SK-N-SH (cell line): ENCODE measurements around the gene OTUD4. TPM values are rescaled to one million over a fixed set of nuclear protein-coding genes. Genes with fewer than 3 reads are reported as not detected.

Experiments used
- CTCF ChIA-PET: fragments of 300-600, 350-600 bp; formaldehyde crosslinking; extraction: SDS; loops from one replicate; lab custom pipeline; 2021; lab: Yijun Ruan, JAX
- POLR2A ChIA-PET: fragments of 350-600 bp; sonication (Branson Sonifier 250); formaldehyde crosslinking; extraction: SDS; loops from one replicate; lab custom pipeline; 2020; ENCODE audit warnings: antibody characterized with exemption, inconsistent platforms; lab: Yijun Ruan, JAX
- DNase-seq: peaks from one replicate; pipeline ENCODE4 v3.0.0; 2012
- H2AFZ ChIP-seq: fragments of 200-600 bp; sonication (generic); 2 replicates; pipeline ENCODE4 v1.8.1; 2016; ENCODE audit warnings: antibody characterized with exemption, mild to moderate bottlenecking, low read depth
- H3F3A ChIP-seq: fragments of 200-600 bp; sonication (generic); replicated peaks from 2 replicates; pipeline ENCODE3; 2016; ENCODE audit warnings: antibody characterized with exemption, mild to moderate bottlenecking; ENCODE audit not compliant: insufficient read depth
- H3K27ac ChIP-seq, 2 experiments: fragments of 200-500 bp in 1 of 2; fragments of 200-600 bp in 1 of 2; sonication (Bioruptor generic) in 1 of 2; sonication (generic), shearing (Covaris generic) in 1 of 2; 2 replicates each; pipeline versions ENCODE4 v1.5.1 to v1.6.1; 2014 to 2016; ENCODE audit warnings: low read depth in 2 of 2, inconsistent platforms in 1 of 2, low read length in 1 of 2, mild to moderate bottlenecking in 1 of 2, mixed read lengths in 1 of 2
- H3K27me3 ChIP-seq: fragments of 200-600 bp; sonication (generic), shearing (Covaris generic); 2 replicates; pipeline ENCODE4 v1.6.1; 2016; ENCODE audit warnings: mixed run types; ENCODE audit not compliant: insufficient read depth
- H3K36me3 ChIP-seq, 2 experiments: fragments of 200-500 bp in 1 of 2; fragments of 200-600 bp in 1 of 2; sonication (Bioruptor generic) in 1 of 2; sonication (generic) in 1 of 2; replicated peaks in 1 of 2; 2 replicates each; pipeline versions ENCODE3 to v1.5.1; 2014 to 2016; ENCODE audit warnings: low read length in 1 of 2, mild to moderate bottlenecking in 1 of 2; ENCODE audit not compliant: insufficient read depth in 2 of 2, control insufficient read depth in 1 of 2
- H3K4me1 ChIP-seq, 2 experiments: fragments of 200-500 bp in 1 of 2; fragments of 200-600 bp in 1 of 2; sonication (Bioruptor generic) in 1 of 2; sonication (generic), shearing (Covaris generic) in 1 of 2; 2 replicates each; pipeline versions ENCODE4 v1.5.1 to v1.6.1; 2014 to 2016; ENCODE audit warnings: low read depth in 1 of 2, low read length in 1 of 2, mixed run types in 1 of 2; ENCODE audit not compliant: insufficient read depth in 2 of 2, control insufficient read depth in 1 of 2
- H3K4me2 ChIP-seq: fragments of 200-600 bp; sonication (generic), shearing (Covaris generic); 2 replicates; pipeline ENCODE4 v1.6.1; 2017; ENCODE audit warnings: mixed run types
- H3K4me3 ChIP-seq, 2 experiments: fragments of 200-500 bp in 1 of 2; fragments of 200-600 bp in 1 of 2; sonication (Bioruptor generic) in 1 of 2; sonication (generic), shearing (Covaris generic) in 1 of 2; 2 replicates each; pipeline versions ENCODE4 v1.5.1 to v1.8.1; 2014 to 2016; ENCODE audit warnings: low read depth in 2 of 2, inconsistent platforms in 1 of 2, low read length in 1 of 2, mild to moderate bottlenecking in 1 of 2, mixed read lengths in 1 of 2, moderate library complexity in 1 of 2
- H3K79me2 ChIP-seq: fragments of 200-600 bp; sonication (generic); 2 replicates; pipeline ENCODE4 v1.8.1; 2017; ENCODE audit warnings: mild to moderate bottlenecking; ENCODE audit not compliant: insufficient read depth
- H3K9ac ChIP-seq: fragments of 200-600 bp; sonication (generic); 2 replicates; pipeline ENCODE4 v1.6.1; 2017; ENCODE audit warnings: mixed run types
- H3K9me2 ChIP-seq: fragments of 200-600 bp; sonication (generic); 2 replicates; pipeline ENCODE4 v1.6.1; 2017; ENCODE audit warnings: mixed run types
- H3K9me3 ChIP-seq: fragments of 200-600 bp; sonication (generic); 2 replicates; pipeline ENCODE4 v1.6.1; 2017; ENCODE audit warnings: mixed run types, mild to moderate bottlenecking, moderate library complexity
- H4K20me1 ChIP-seq: fragments of 200-600 bp; sonication (generic); 2 replicates; pipeline ENCODE4 v1.6.1; 2017; ENCODE audit warnings: mild to moderate bottlenecking, mixed run types; ENCODE audit not compliant: insufficient read depth
- ELF1 ChIP-seq: IDR thresholded peaks from 2 replicates; pipeline ENCODE4 v1.4.0; 2012
- EZH2phosphoT487 ChIP-seq: fragments of 200-600 bp; sonication (generic); IDR thresholded peaks from 2 replicates; pipeline ENCODE4 v1.6.1; 2017; ENCODE audit warnings: low read depth, mixed run types, mild to moderate bottlenecking, antibody characterized with exemption, moderate library complexity, borderline replicate concordance
- NRF1 ChIP-seq: IDR thresholded peaks from 2 replicates; pipeline ENCODE4 v1.6.1; 2012; ENCODE audit warnings: low read depth, mild to moderate bottlenecking, low read length
- RFX5 ChIP-seq: IDR thresholded peaks from 2 replicates; pipeline ENCODE4 v1.6.1; 2012; ENCODE audit warnings: mild to moderate bottlenecking, improper control_type of control experiment, low read length
- RXRA ChIP-seq: IDR thresholded peaks from 2 replicates; pipeline ENCODE4 v1.4.0; 2012; ENCODE audit warnings: low read depth, mild to moderate bottlenecking, borderline replicate concordance
- TCF12 ChIP-seq: IDR thresholded peaks from 2 replicates; pipeline ENCODE4 v1.4.0; 2012
- YY1 ChIP-seq: IDR thresholded peaks from 2 replicates; pipeline ENCODE4 v1.4.0; 2012; ENCODE audit warnings: low read depth, mild to moderate bottlenecking
- WGBS: methylation state at CpG from one replicate; pipeline ENCODE4 v1.1.6; 2017; ENCODE audit warnings: low lambda C conversion rate; 5-methylcytosine and 5-hydroxymethylcytosine counted together
- polyA plus RNA-seq, 3 experiments: library from polyadenylated mRNA; depleted of rRNA; stranded (reverse); fragments of >200 nt; gene quantifications; 2 replicates each; pipeline ENCODE4 v1.2.3, GENCODE V29; 2012
- TF ChIP-seq, protein P1 (sequence below): IDR thresholded peaks from 2 replicates; pipeline ENCODE4 v1.4.0; 2012; ENCODE audit warnings: low read depth, borderline replicate concordance
- TF ChIP-seq, protein P2 (sequence below): fragments of 150-350 bp; IDR thresholded peaks from 2 replicates; pipeline ENCODE4 v1.6.1; 2017; ENCODE audit warnings: antibody characterized with exemption, low read length, low read depth, borderline replicate concordance
- TF ChIP-seq, protein P3 (sequence below): IDR thresholded peaks from 2 replicates; pipeline ENCODE4; 2012
- TF ChIP-seq, protein P4 (sequence below): fragments of 200-600 bp; sonication (generic); IDR thresholded peaks from 2 replicates; pipeline ENCODE4 v1.6.1; 2017; ENCODE audit warnings: antibody characterized with exemption, mild to moderate bottlenecking, moderate library complexity
- TF ChIP-seq, protein P5 (sequence below): IDR thresholded peaks from 2 replicates; pipeline ENCODE4 v1.6.1; 2012; ENCODE audit warnings: mild to moderate bottlenecking, low read depth, low read length, moderate library complexity

Gene OTUD4
- polyA plus RNA-seq, 1 of the 3 experiments (the other 2 are of a cell fraction) = 8.5 TPM

DNA sequence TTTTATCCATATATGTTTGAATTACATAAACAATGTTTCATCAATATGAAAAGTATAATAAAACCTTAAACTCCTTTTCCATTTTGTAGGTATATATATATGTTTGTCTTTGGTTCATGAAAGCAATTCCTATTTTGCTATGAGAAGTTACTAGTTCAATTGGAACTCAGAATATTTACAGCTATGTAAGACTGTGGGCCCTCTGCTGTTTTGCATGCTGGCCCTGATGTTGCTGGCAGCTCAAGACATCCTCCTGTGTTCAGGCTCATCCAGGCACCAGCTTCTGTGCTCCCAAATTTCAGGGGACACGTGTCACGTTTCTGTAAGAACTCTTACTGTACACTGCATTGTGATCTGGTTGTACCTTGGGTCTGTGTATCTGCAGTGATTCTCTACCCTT is 38.7 kb upstream of the OTUD4 start:
- no peaks in the 10 kb centered on the region for H3K9me3 ChIP-seq
- no peaks in the 10 kb centered on the region for H3K79me2 ChIP-seq
- no peaks in the 10 kb centered on the region for H3K27me3 ChIP-seq
- no peak overlapping the region for H3K9ac ChIP-seq
- no peaks in the 10 kb centered on the region; a peak in 1 of 4 replicates for H3K4me1 ChIP-seq
- CTCF ChIA-PET = interaction anchor here (1.1 kb wide), 1 partner anchor 15 kb away, joined by 4 read pairs; no protein-coding TSS in a partner anchor
- no peaks in the 10 kb centered on the region for H3K9me2 ChIP-seq
- POLR2A ChIA-PET = no interaction called here
- no peak overlapping the region for H2AFZ ChIP-seq
- H3K4me2 ChIP-seq = no peak overlapping the region
- 73% methylated on average over 2 of the region's 2 CpGs for WGBS
- H4K20me1 ChIP-seq = no peaks in the 10 kb centered on the region
- H3K27ac ChIP-seq = no peak overlapping the region
- no peak for DNase-seq
- no peak overlapping the region for H3K4me3 ChIP-seq
- no peaks in the 10 kb centered on the region for H3F3A ChIP-seq
- TF ChIP-seq RXRA (no peak), ELF1 (no peak), EZH2phosphoT487 (no peak)
- TF ChIP-seq, protein P1, sequence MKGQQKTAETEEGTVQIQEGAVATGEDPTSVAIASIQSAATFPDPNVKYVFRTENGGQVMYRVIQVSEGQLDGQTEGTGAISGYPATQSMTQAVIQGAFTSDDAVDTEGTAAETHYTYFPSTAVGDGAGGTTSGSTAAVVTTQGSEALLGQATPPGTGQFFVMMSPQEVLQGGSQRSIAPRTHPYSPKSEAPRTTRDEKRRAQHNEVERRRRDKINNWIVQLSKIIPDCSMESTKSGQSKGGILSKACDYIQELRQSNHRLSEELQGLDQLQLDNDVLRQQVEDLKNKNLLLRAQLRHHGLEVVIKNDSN = no peak
- no peaks in the 10 kb centered on the region for H3K36me3 ChIP-seq

DNA sequence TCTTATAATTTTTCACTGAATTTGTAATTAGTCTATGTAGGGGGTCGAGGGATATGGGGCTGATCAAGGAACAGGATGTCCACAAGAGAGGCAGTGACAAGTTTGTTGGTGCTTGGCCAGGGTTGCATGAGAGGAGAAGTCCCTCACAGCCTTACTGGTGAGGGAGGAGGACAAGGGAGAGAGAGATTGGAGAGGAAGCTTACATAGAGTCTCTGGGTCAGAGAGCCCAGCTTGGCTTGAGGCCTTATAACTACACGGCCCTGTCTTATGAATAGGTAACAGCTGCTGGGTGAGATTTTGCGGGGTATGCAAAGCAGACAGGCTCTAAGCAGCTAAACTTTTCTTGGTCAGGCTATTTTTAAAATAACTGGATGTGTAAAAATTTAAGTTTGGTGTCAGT is 37.9 kb upstream of the OTUD4 start:
- Histone ChIP-seq H3K27me3 (no peaks in the 10 kb centered on the region), H3K79me2 (no peaks in the 10 kb centered on the region), H3K4me2 (no peak overlapping the region), H3K36me3 (no peaks in the 10 kb centered on the region), H3K9me2 (no peaks in the 10 kb centered on the region), H3K4me3 (no peak overlapping the region), H3K27ac (no peak overlapping the region), H4K20me1 (no peaks in the 10 kb centered on the region), H3F3A (no peaks in the 10 kb centered on the region), H3K9me3 (no peaks in the 10 kb centered on the region), H2AFZ (no peak overlapping the region), H3K9ac (no peak overlapping the region), H3K4me1 (no peaks in the 10 kb centered on the region; a peak in 1 of 4 replicates)
- WGBS = 60% methylated on average over 3 of the region's 3 CpGs
- ChIA-PET CTCF (interaction anchor here (1.1 to 2.8 kb wide), 2 partner anchors 16 to 391 kb away, joined by 4 to 20 read pairs; no protein-coding TSS in a partner anchor), POLR2A (no interaction called here)
- TF ChIP-seq, protein P2, sequence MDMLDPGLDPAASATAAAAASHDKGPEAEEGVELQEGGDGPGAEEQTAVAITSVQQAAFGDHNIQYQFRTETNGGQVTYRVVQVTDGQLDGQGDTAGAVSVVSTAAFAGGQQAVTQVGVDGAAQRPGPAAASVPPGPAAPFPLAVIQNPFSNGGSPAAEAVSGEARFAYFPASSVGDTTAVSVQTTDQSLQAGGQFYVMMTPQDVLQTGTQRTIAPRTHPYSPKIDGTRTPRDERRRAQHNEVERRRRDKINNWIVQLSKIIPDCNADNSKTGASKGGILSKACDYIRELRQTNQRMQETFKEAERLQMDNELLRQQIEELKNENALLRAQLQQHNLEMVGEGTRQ = no peak
- TF ChIP-seq, protein P3, sequence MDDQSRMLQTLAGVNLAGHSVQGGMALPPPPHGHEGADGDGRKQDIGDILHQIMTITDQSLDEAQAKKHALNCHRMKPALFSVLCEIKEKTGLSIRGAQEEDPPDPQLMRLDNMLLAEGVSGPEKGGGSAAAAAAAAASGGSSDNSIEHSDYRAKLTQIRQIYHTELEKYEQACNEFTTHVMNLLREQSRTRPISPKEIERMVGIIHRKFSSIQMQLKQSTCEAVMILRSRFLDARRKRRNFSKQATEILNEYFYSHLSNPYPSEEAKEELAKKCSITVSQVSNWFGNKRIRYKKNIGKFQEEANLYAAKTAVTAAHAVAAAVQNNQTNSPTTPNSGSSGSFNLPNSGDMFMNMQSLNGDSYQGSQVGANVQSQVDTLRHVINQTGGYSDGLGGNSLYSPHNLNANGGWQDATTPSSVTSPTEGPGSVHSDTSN = no peak
- no peak for TF ChIP-seq RFX5
- TF ChIP-seq, protein P4, sequence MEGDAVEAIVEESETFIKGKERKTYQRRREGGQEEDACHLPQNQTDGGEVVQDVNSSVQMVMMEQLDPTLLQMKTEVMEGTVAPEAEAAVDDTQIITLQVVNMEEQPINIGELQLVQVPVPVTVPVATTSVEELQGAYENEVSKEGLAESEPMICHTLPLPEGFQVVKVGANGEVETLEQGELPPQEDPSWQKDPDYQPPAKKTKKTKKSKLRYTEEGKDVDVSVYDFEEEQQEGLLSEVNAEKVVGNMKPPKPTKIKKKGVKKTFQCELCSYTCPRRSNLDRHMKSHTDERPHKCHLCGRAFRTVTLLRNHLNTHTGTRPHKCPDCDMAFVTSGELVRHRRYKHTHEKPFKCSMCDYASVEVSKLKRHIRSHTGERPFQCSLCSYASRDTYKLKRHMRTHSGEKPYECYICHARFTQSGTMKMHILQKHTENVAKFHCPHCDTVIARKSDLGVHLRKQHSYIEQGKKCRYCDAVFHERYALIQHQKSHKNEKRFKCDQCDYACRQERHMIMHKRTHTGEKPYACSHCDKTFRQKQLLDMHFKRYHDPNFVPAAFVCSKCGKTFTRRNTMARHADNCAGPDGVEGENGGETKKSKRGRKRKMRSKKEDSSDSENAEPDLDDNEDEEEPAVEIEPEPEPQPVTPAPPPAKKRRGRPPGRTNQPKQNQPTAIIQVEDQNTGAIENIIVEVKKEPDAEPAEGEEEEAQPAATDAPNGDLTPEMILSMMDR = no peak
- TF ChIP-seq NRF1 = no peak
- TF ChIP-seq YY1 = no peak
- no peak for TF ChIP-seq TCF12
- TF ChIP-seq, protein P5, sequence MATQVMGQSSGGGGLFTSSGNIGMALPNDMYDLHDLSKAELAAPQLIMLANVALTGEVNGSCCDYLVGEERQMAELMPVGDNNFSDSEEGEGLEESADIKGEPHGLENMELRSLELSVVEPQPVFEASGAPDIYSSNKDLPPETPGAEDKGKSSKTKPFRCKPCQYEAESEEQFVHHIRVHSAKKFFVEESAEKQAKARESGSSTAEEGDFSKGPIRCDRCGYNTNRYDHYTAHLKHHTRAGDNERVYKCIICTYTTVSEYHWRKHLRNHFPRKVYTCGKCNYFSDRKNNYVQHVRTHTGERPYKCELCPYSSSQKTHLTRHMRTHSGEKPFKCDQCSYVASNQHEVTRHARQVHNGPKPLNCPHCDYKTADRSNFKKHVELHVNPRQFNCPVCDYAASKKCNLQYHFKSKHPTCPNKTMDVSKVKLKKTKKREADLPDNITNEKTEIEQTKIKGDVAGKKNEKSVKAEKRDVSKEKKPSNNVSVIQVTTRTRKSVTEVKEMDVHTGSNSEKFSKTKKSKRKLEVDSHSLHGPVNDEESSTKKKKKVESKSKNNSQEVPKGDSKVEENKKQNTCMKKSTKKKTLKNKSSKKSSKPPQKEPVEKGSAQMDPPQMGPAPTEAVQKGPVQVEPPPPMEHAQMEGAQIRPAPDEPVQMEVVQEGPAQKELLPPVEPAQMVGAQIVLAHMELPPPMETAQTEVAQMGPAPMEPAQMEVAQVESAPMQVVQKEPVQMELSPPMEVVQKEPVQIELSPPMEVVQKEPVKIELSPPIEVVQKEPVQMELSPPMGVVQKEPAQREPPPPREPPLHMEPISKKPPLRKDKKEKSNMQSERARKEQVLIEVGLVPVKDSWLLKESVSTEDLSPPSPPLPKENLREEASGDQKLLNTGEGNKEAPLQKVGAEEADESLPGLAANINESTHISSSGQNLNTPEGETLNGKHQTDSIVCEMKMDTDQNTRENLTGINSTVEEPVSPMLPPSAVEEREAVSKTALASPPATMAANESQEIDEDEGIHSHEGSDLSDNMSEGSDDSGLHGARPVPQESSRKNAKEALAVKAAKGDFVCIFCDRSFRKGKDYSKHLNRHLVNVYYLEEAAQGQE = no peak
- no peak for DNase-seq
